HepG2 (cell line): ENCODE data around the gene HOXA5. TPM values are rescaled to one million over a fixed set of nuclear protein-coding genes. Genes with fewer than 3 reads are reported as not detected.

Experiments
- AHR ChIP-seq: IDR thresholded peaks from 2 replicates; pipeline ENCODE4 v1.6.1; 2018; ENCODE audit warnings: missing genetic modification reagents, missing compliant biosample characterization
- ARHGAP35 ChIP-seq: sonication (generic); formaldehyde crosslinking; IDR thresholded peaks from 2 replicates; pipeline ENCODE4 v1.9.0; 2022; ENCODE audit warnings: mild to moderate bottlenecking, inconsistent platforms, moderate library complexity, missing genetic modification reagents, borderline replicate concordance
- ETV5 ChIP-seq: IDR thresholded peaks from 2 replicates; pipeline ENCODE4 v1.6.1; 2018; ENCODE audit warnings: missing biosample characterization, missing genetic modification reagents, inconsistent platforms, borderline replicate concordance
- FOXC1 ChIP-seq: sonication (generic); formaldehyde crosslinking; IDR thresholded peaks from 2 replicates; pipeline ENCODE4 v1.8.0; 2022; ENCODE audit warnings: mild to moderate bottlenecking, missing genetic modification reagents, borderline replicate concordance
- GATAD1 ChIP-seq: IDR thresholded peaks from 2 replicates; pipeline ENCODE4 v1.6.1; 2016; ENCODE audit warnings: missing genetic modification reagents, missing compliant biosample characterization
- HNRNPUL1 ChIP-seq: fragments of 200-400 bp; formaldehyde crosslinking; IDR thresholded peaks from 2 replicates; pipeline ENCODE4 v1.6.1; 2017; ENCODE audit warnings: low read depth, mild to moderate bottlenecking, low read length, moderate library complexity
- MTA3 ChIP-seq: sonication (generic); formaldehyde crosslinking; IDR thresholded peaks from 2 replicates; pipeline ENCODE4 v1.4.0; 2020; ENCODE audit warnings: missing genetic modification reagents
- MXI1 ChIP-seq: IDR thresholded peaks from 3 replicates; pipeline ENCODE4 v1.6.1; 2012; ENCODE audit warnings: low read depth, low read length, inconsistent platforms, borderline replicate concordance
- NFE2 ChIP-seq: sonication (generic); formaldehyde crosslinking; IDR thresholded peaks from 2 replicates; pipeline ENCODE4 v1.4.0; 2020; ENCODE audit warnings: missing genetic modification reagents
- NFIB ChIP-seq: sonication (generic); formaldehyde crosslinking; IDR thresholded peaks from 2 replicates; pipeline ENCODE4 v1.9.0; 2021; ENCODE audit warnings: missing genetic modification reagents, mild to moderate bottlenecking, borderline replicate concordance
- NKX3-1 ChIP-seq: sonication (generic); formaldehyde crosslinking; IDR thresholded peaks from 2 replicates; pipeline ENCODE4 v1.5.0; 2020; ENCODE audit warnings: missing genetic modification reagents
- PPARG ChIP-seq: conservative IDR thresholded peaks from 2 replicates; pipeline ENCODE4 v1.6.1; 2016; ENCODE audit warnings: missing biosample characterization, missing genetic modification reagents
- RFX1 ChIP-seq: fragments of 450-650 bp; IDR thresholded peaks from 2 replicates; pipeline ENCODE4 v1.6.1; 2017
- RORA ChIP-seq: sonication (generic); formaldehyde crosslinking; IDR thresholded peaks from 2 replicates; pipeline ENCODE4 v1.5.0; 2020; ENCODE audit warnings: mild to moderate bottlenecking, missing genetic modification reagents, moderate library complexity
- SRY ChIP-seq: sonication (generic); formaldehyde crosslinking; IDR thresholded peaks from 2 replicates; pipeline ENCODE4 v1.8.0; 2022; ENCODE audit warnings: mild to moderate bottlenecking, missing genetic modification reagents
- STAT6 ChIP-seq: sonication (generic); formaldehyde crosslinking; IDR thresholded peaks from 2 replicates; pipeline ENCODE4 v1.4.0; 2020; ENCODE audit warnings: missing genetic modification reagents, mild to moderate bottlenecking, borderline replicate concordance
- U2AF1 ChIP-seq: fragments of 200-400 bp; formaldehyde crosslinking; optimal IDR thresholded peaks from 2 replicates; pipeline ENCODE3; 2017; ENCODE audit warnings: mild to moderate bottlenecking, low read depth, low read length
- ZBTB21 ChIP-seq: sonication (generic); formaldehyde crosslinking; IDR thresholded peaks from 2 replicates; pipeline ENCODE4 v1.4.0; 2020; ENCODE audit warnings: missing genetic modification reagents
- ZFP36L2 ChIP-seq: sonication (generic); formaldehyde crosslinking; IDR thresholded peaks from 2 replicates; pipeline ENCODE4 v1.4.0; 2020; ENCODE audit warnings: missing genetic modification reagents
- ZFP41 ChIP-seq: sonication (generic); formaldehyde crosslinking; IDR thresholded peaks from 2 replicates; pipeline ENCODE4 v1.4.0; 2020; ENCODE audit warnings: mild to moderate bottlenecking, missing genetic modification reagents, borderline replicate concordance
- ZNF138 ChIP-seq: sonication (generic); formaldehyde crosslinking; IDR thresholded peaks from 2 replicates; pipeline ENCODE4 v1.5.0; 2020; ENCODE audit warnings: mild to moderate bottlenecking, low read depth, missing genetic modification reagents
- ZNF24 ChIP-seq: fragments of 450-650 bp; IDR thresholded peaks from 2 replicates; pipeline ENCODE4 v1.6.1; 2017; ENCODE audit warnings: antibody characterized with exemption, mild to moderate bottlenecking
- ZNF30 ChIP-seq: sonication (generic); formaldehyde crosslinking; IDR thresholded peaks from 2 replicates; pipeline ENCODE4 v1.5.0; 2020; ENCODE audit warnings: mild to moderate bottlenecking, missing genetic modification reagents
- ZNF589 ChIP-seq: sonication (generic); formaldehyde crosslinking; conservative IDR thresholded peaks from 2 replicates; pipeline ENCODE4 v1.8.0; 2022; ENCODE audit warnings: mild to moderate bottlenecking, moderate library complexity, missing genetic modification reagents
- ZNF891 ChIP-seq: sonication (generic); formaldehyde crosslinking; IDR thresholded peaks from 2 replicates; pipeline ENCODE4 v1.5.0; 2020; ENCODE audit warnings: mild to moderate bottlenecking, missing genetic modification reagents
- polyA plus RNA-seq, 8 experiments: library from polyadenylated mRNA; depleted of rRNA in 3 of 8; stranded (reverse) in 7 of 8; unstranded in 1 of 8; fragments of >200 nt; fragmentation: Illumina TruSeq in 4 of 8; extraction: Trizol in 4 of 8; gene quantifications; 2 replicates each; pipeline versions ENCODE4 v1.2.1 to v1.2.3, GENCODE V29; 2011 to 2016; ENCODE audit warnings: low read depth in 4 of 8, missing spikeins in 1 of 8, mixed read lengths in 1 of 8; ENCODE audit not compliant: insufficient read depth in 1 of 8
- total RNA-seq, 5 experiments: library from RNA; depleted of rRNA; stranded (reverse); fragments of >200 nt; fragmentation: Illumina TruSeq; extraction: Trizol; gene quantifications; 2 replicates each; pipeline ENCODE4 v1.2.3, GENCODE V29; 2016; ENCODE audit warnings: low read depth in 1 of 5
- TF ChIP-seq, protein P1 (sequence below): sonication (generic); formaldehyde crosslinking; IDR thresholded peaks from 2 replicates; pipeline ENCODE4 v1.8.1; 2022; ENCODE audit warnings: low read depth, mild to moderate bottlenecking, missing genetic modification reagents

HOXA5 gene
- total and polyA plus RNA-seq, 2 of the 13 experiments (the other 11 are each of a cell fraction or from before 2014, with no cell fraction given) = 3.2 to 3.6 TPM

DNA sequence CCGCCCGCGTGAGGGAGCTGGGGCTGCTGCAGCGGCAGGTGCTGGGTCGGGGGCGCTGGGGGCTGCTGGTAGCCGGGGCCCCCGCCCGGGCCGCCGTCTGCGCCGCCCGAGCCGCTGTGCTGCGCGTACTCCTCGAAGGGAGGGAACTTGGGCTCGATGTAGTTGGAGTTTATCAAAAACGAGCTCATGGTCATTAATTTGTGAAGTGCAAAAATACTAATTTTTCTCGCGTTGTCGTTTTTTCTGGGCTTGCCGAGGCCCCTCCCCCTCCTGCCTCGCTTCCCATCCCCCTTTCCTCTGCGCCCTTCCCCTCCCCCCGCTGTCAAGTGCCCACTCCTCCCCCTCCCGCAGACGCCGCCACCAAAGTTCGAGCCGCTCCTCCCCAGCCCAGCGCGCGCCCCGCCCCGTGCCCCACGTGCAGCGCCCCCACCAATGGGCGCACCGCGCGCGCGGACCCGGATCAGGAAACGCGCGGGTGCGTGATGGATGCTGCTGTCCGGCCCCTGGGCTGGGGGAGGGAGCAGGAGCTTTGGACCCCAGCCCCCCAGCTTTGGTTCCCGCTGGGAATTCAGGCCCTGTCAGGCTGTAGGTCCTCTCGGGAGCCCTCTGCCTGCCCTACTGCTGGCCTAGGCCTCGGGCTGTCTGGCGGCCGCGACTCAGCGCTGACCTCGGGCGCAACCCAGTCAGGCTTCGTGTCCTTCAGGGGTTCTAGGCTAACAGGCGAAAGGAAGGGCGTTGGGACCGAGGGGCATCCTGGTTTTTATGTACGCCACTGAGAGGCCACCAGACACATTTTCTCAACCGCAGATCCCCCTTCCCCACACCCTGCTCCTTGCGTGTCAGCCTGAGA lies 12.7 kb downstream of the HOXA5 start, which contains the start of gene HOXA4 (continued):
- TF ChIP-seq STAT6 (no peak), HNRNPUL1 (no peak), ZNF30 (CRISPR knock-in tag) (no peak), ZBTB21 (CRISPR knock-in tag) (no peak), RFX1 (no peak), U2AF1 (no peak), ZFP41 (CRISPR knock-in tag) (no peak), PPARG (CRISPR knock-in tag) (0 out of 2 replicates have a peak, but pooled peaks have one; percentile 18), AHR (no peak), ARHGAP35 (CRISPR knock-in tag) (peak; percentile 87; the same call in 1 of the 2 replicates), NFE2 (no peak), MXI1 (peak; percentile 57; the same call in 1 of the 3 replicates), ZFP36L2 (CRISPR knock-in tag) (no peak), ZNF138 (CRISPR knock-in tag) (no peak), NKX3-1 (CRISPR knock-in tag) (no peak), ETV5 (CRISPR knock-in tag) (peak; percentile 56), ZNF589 (CRISPR knock-in tag) (no peak), GATAD1 (CRISPR knock-in tag) (peak; percentile 66; the same call in 1 of the 2 replicates), FOXC1 (CRISPR knock-in tag) (no peak; the same call in 1 of the 2 replicates), NFIB (CRISPR knock-in tag) (no peak), ZNF891 (no peak), MTA3 (no peak), ZNF24 (no peak), SRY (peak; percentile 34; the same call in 1 of the 2 replicates), RORA (no peak)
- TF ChIP-seq, protein P1, sequence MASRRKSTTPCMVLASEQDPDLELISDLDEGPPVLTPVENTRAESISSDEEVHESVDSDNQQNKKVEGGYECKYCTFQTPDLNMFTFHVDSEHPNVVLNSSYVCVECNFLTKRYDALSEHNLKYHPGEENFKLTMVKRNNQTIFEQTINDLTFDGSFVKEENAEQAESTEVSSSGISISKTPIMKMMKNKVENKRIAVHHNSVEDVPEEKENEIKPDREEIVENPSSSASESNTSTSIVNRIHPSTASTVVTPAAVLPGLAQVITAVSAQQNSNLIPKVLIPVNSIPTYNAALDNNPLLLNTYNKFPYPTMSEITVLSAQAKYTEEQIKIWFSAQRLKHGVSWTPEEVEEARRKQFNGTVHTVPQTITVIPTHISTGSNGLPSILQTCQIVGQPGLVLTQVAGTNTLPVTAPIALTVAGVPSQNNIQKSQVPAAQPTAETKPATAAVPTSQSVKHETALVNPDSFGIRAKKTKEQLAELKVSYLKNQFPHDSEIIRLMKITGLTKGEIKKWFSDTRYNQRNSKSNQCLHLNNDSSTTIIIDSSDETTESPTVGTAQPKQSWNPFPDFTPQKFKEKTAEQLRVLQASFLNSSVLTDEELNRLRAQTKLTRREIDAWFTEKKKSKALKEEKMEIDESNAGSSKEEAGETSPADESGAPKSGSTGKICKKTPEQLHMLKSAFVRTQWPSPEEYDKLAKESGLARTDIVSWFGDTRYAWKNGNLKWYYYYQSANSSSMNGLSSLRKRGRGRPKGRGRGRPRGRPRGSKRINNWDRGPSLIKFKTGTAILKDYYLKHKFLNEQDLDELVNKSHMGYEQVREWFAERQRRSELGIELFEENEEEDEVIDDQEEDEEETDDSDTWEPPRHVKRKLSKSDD = peak; percentile 73
